RWPE2 (cell line): ENCODE measurements around the gene WDR76.

ENCODE experiments used
- ATAC-seq: fragments of 200-7000 bp; cut with Tn5 transposase; 3 replicates; pipeline ENCODE4 v1.9.1; 2021; ENCODE audit warnings: low read depth
- DNase-seq: peaks from one replicate; pipeline ENCODE4 v3.0.0-alpha.2; 2020; ENCODE audit warnings: low spot score
- H3K27ac ChIP-seq: fragments of 450-650 bp; 2 replicates; pipeline ENCODE4 v1.5.1; 2017; ENCODE audit warnings: mild to moderate bottlenecking; ENCODE audit not compliant: poor library complexity, severe bottlenecking
- H3K27me3 ChIP-seq: fragments of 250-450 bp; sonication (Bioruptor Pico); 2 replicates; pipeline ENCODE4 v1.5.1; 2021; ENCODE audit warnings: mild to moderate bottlenecking, moderate library complexity; ENCODE audit not compliant: insufficient read depth, poor library complexity, severe bottlenecking
- H3K36me3 ChIP-seq: fragments of 250-450 bp; sonication (Bioruptor Pico); 2 replicates; pipeline ENCODE4 v1.5.1; 2020; ENCODE audit warnings: low read depth, mild to moderate bottlenecking, moderate library complexity
- H3K4me1 ChIP-seq: fragments of 250-450 bp; sonication (Bioruptor Pico); 2 replicates; pipeline ENCODE4 v1.5.1; 2021; ENCODE audit warnings: mild to moderate bottlenecking, moderate library complexity; ENCODE audit not compliant: insufficient read depth, poor library complexity, severe bottlenecking
- H3K4me3 ChIP-seq: fragments of 250-450 bp; sonication (Bioruptor Pico); 2 replicates; pipeline ENCODE4 v1.5.1; 2021; ENCODE audit warnings: mild to moderate bottlenecking, moderate library complexity; ENCODE audit not compliant: severe bottlenecking
- H3K9me3 ChIP-seq: fragments of 250-450 bp; sonication (Bioruptor Pico); 2 replicates; pipeline ENCODE4 v1.5.1; 2021; ENCODE audit warnings: mild to moderate bottlenecking, moderate library complexity; ENCODE audit not compliant: severe bottlenecking
- CTCF ChIP-seq: fragments of 450-650 bp; IDR thresholded peaks from one replicate; pipeline ENCODE4 v1.5.1; 2017; ENCODE audit warnings: mild to moderate bottlenecking, moderate library complexity; ENCODE audit not compliant: poor library complexity, severe bottlenecking

Gene WDR76

GRCh38 chr15:43895586-43895985 lies 68.8 kb downstream of the WDR76 start:
- TF ChIP-seq CTCF = no peak
- Histone ChIP-seq H3K27me3 (no peaks in the 10 kb centered on the region), H3K9me3 (no peaks in the 10 kb centered on the region), H3K27ac (no peak overlapping the region), H3K4me3 (no peak overlapping the region), H3K36me3 (peaks cover 11% of the 10 kb centered on the region; the same call in 1 of the 2 replicates), H3K4me1 (no peaks in the 10 kb centered on the region)
- ATAC-seq (no peak), DNase-seq (no peak)

GRCh38 chr15:43896543-43896942 lies 69.7 kb downstream of the WDR76 start:
- no peak for ATAC-seq
- TF ChIP-seq CTCF = no peak

GRCh38 chr15:43898891-43899290 lies 72.1 kb downstream of the WDR76 start:
- peaks cover 21% of the 10 kb centered on the region for H3K36me3 ChIP-seq
- no peak overlapping the region for H3K4me3 ChIP-seq
- H3K27me3 ChIP-seq = no peaks in the 10 kb centered on the region
- no peak overlapping the region for H3K27ac ChIP-seq
- H3K4me1 ChIP-seq = peaks cover under 1% of the 10 kb centered on the region
- no peaks in the 10 kb centered on the region for H3K9me3 ChIP-seq
- ATAC-seq (no peak), DNase-seq (no peak)
- TF ChIP-seq CTCF = no peak

More at GRCh38 chr15:43896543-43896942, 69.7 kb downstream of the WDR76 start:
- Histone ChIP-seq H3K9me3 (no peaks in the 10 kb centered on the region), H3K4me3 (no peak overlapping the region), H3K27me3 (no peaks in the 10 kb centered on the region), H3K4me1 (no peaks in the 10 kb centered on the region), H3K27ac (no peak overlapping the region), H3K36me3 (peaks cover 15% of the 10 kb centered on the region)
- DNase-seq = no peak

- no peaks in the 10 kb centered on the region for H3K27me3 ChIP-seq
- H3K9me3 ChIP-seq = no peaks in the 10 kb centered on the region
- no peak overlapping the region for H3K27ac ChIP-seq
- ATAC-seq (no peak), DNase-seq (no peak)
- TF ChIP-seq CTCF = no peak
- H3K4me1 ChIP-seq = peaks cover 5% of the 10 kb centered on the region
- H3K4me3 ChIP-seq = no peak overlapping the region
- H3K36me3 ChIP-seq = peaks cover 23% of the 10 kb centered on the region
Observed at GRCh38 chr15:43899928-43900327, 73.1 kb downstream of the WDR76 start.

GRCh38 chr15:43900996-43901395 lies 74.2 kb downstream of the WDR76 start:
- TF ChIP-seq CTCF = no peak
- DNase-seq = no peak
- peaks cover 23% of the 10 kb centered on the region for H3K36me3 ChIP-seq
- no peak for ATAC-seq
- H3K27ac ChIP-seq = no peak overlapping the region
- H3K9me3 ChIP-seq = no peaks in the 10 kb centered on the region
- H3K4me3 ChIP-seq = no peak overlapping the region
- H3K4me1 ChIP-seq = peaks cover 13% of the 10 kb centered on the region
- no peaks in the 10 kb centered on the region for H3K27me3 ChIP-seq
